Measurements from ENCODE around the gene CYBRD1. TPM values are rescaled to one million over a fixed set of nuclear protein-coding genes. Genes with fewer than 3 reads are reported as not detected.
"Not testable (repeated sequence)": the region's sequence is repeated elsewhere in the genome, so short reads cannot be mapped to it uniquely, and the experiment has no call there.

Gene CYBRD1
- polyA plus RNA-seq, 2 of the 4 experiments (the other 2 are of a cell fraction): 30.5 to 46.6 TPM

DNA sequence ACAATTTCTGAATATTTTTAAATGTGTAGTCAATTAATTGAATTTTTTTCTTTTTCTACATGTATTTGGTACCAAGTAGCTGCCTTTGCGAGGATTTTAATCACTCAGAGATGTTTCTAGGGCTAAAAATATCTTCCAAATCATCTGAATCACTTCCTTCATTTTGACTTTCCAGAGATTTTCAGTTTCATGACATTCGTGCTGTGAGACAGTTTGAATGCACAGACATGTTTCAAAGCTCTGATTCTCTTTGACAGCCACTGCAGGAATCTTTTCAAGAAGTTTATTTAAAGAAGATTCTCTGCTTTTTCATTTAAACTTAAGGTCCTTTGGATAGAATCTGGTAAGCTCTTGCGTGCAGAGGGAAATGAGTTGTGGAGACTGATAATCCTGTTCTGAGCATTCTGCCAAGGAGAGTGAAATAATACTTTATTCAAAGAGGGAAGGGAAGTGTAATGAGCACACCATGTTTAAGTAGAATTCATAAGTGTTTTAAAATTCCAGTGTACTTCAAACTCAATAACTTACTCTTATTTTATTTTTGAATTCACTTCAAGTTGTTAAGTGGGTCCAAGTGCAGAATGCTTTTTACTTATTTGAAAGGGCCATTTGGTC lies 9.7 kb downstream of the CYBRD1 start:
- CTCF ChIA-PET: interaction anchor here (1.2 to 3.4 kb wide), 3 partner anchors 10 to 67 kb away, joined by 3 to 18 read pairs (median 4); no protein-coding TSS in a partner anchor
- H3K4me2 ChIP-seq: no peak overlapping the region
- ATAC-seq (no peak), DNase-seq (ENCODE audit: low read depth in 1 of 2, low spot score in 1 of 2) (no peak), FAIRE-seq (no peak)
- POLR2A ChIA-PET: interaction anchor here (1.3 to 2.0 kb wide), 2 partner anchors 10 to 98 kb away, joined by 3 to 7 read pairs; partner anchors contain the start of genes CYBRD1, DCAF17 and METTL8
- H3K27ac ChIP-seq: no peak overlapping the region
- 93% methylated on average over 3 of the region's 3 CpGs for WGBS (ENCODE audit: missing lambda C conversion rate)
- TF ChIP-seq RARB (CRISPR knock-in tag; IDR thresholded peaks at IDR 0.05): no peak
- TF ChIP-seq ZSCAN20 (CRISPR knock-in tag; IDR thresholded peaks at IDR 0.05): no peak
- no peak for TF ChIP-seq HMGXB4 (CRISPR knock-in tag; IDR thresholded peaks at IDR 0.05; ENCODE audit: borderline replicate concordance)
- H3K4me3 ChIP-seq: no peak overlapping the region
- 0 out of 3 replicates have a peak, but pooled peaks cover 6% of the 10 kb centered on the region for H3K9me3 ChIP-seq
- peaks cover 11% of the 10 kb centered on the region; the same call in 2 of the 3 replicates for H3K4me1 ChIP-seq

- POLR2A ChIA-PET: interaction anchor here (2.1 kb wide), 1 partner anchor 11 kb away, joined by 7 read pairs; the partner anchor contains the start of gene CYBRD1
- Histone ChIP-seq H3K4me2 (no peak overlapping the region), H3K4me1 (peaks cover 11% of the 10 kb centered on the region; the same call in 2 of the 3 replicates), H3K27ac (no peak overlapping the region), H3K4me3 (no peak overlapping the region), H3K9me3 (0 out of 3 replicates have a peak, but pooled peaks cover 6% of the 10 kb centered on the region)
- FAIRE-seq (no peak), DNase-seq (ENCODE audit: low read depth in 1 of 2, low spot score in 1 of 2) (no peak), ATAC-seq (no peak)
- WGBS (ENCODE audit: missing lambda C conversion rate): 94% methylated on average over 1 of the region's 1 CpG
- TF ChIP-seq MAX (IDR thresholded peaks at IDR 0.05) (no peak), CBX8 (IDR thresholded peaks at IDR 0.05) (no peak), ESRRA (IDR thresholded peaks at IDR 0.05; ENCODE audit: borderline replicate concordance, low read length) (no peak), RNF2 (IDR thresholded peaks at IDR 0.05; ENCODE audit: borderline replicate concordance, low read depth) (no peak), GATA3 (IDR thresholded peaks at IDR 0.05; ENCODE audit: borderline replicate concordance) (no peak)
- TF ChIP-seq, protein P1, sequence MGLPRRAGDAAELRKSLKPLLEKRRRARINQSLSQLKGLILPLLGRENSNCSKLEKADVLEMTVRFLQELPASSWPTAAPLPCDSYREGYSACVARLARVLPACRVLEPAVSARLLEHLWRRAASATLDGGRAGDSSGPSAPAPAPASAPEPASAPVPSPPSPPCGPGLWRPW (IDR thresholded peaks at IDR 0.05): no peak
- CTCF ChIA-PET: interaction anchor here (3.4 kb wide), 1 partner anchor 8 kb away, joined by 18 read pairs; no protein-coding TSS in a partner anchor
These were observed 11.1 kb downstream of the CYBRD1 start for GRCh38 chr2:171533331-171533730.

DNA sequence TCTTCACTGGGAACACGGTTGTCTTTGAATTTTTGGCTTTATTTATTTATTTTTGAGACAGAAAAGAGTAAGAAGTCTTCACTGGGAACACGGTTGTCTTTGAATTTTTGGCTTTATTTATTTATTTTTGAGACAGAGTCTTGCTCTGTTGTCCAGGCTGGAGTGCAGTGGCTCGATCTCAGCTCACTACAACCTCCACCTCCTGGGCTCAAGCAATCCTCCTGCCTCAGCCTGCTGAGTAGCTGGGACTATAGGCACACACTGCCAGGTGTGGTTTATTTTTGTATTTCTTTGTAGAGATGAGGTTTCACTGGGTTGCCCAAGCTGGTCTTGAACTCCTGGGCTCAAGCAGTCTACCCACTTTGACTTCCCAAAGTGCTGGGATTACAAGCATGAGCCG lies 13.3 kb downstream of the CYBRD1 start:
- WGBS (ENCODE audit: missing lambda C conversion rate): 68% methylated on average over 4 of the region's 4 CpGs
- DNase-seq (ENCODE audit: low read depth in 1 of 2, low spot score in 1 of 2); H3K27ac ChIP-seq; FAIRE-seq; ATAC-seq; H3K4me3 ChIP-seq; H3K9me3 ChIP-seq; H3K4me2 ChIP-seq: not testable (repeated sequence)
- ChIA-PET POLR2A (interaction anchor here (2.1 kb wide), 1 partner anchor 13 kb away, joined by 7 read pairs; the partner anchor contains the start of gene CYBRD1), CTCF (interaction anchor here (0.6 kb wide), 1 partner anchor 15 kb away, joined by 3 read pairs; no protein-coding TSS in a partner anchor)
- peaks cover 11% of the 10 kb centered on the region; the same call in 2 of the 3 replicates for H3K4me1 ChIP-seq

- Histone ChIP-seq H3K27ac (no peak overlapping the region), H3K4me1 (no peaks in the 10 kb centered on the region), H3K4me3 (no peak overlapping the region), H3K4me2 (no peak overlapping the region), H3K9me3 (no peaks in the 10 kb centered on the region)
- TF ChIP-seq POLR2AphosphoS2 (conservative IDR thresholded peaks at IDR 0.05; ENCODE audit: low read length): no peak
- TF ChIP-seq, protein P2, sequence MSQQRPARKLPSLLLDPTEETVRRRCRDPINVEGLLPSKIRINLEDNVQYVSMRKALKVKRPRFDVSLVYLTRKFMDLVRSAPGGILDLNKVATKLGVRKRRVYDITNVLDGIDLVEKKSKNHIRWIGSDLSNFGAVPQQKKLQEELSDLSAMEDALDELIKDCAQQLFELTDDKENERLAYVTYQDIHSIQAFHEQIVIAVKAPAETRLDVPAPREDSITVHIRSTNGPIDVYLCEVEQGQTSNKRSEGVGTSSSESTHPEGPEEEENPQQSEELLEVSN (IDR thresholded peaks at IDR 0.05; ENCODE audit: borderline replicate concordance, low read depth): no peak
- TF ChIP-seq SREBF2 (IDR thresholded peaks at IDR 0.05): no peak
- no peak for TF ChIP-seq CBX8 (IDR thresholded peaks at IDR 0.05)
- no peak for TF ChIP-seq HEYL (CRISPR knock-in tag; IDR thresholded peaks at IDR 0.05)
- no peak for TF ChIP-seq TP53 (CRISPR knock-in tag; IDR thresholded peaks at IDR 0.05)
- TF ChIP-seq ELK1 (IDR thresholded peaks at IDR 0.05; ENCODE audit: low read depth, low read length): no peak
- no peak for TF ChIP-seq MAFK (IDR thresholded peaks at IDR 0.05; ENCODE audit: partially characterized antibody)
- TF ChIP-seq ESRRA (IDR thresholded peaks at IDR 0.05; ENCODE audit: borderline replicate concordance, low read length): no peak
- TF ChIP-seq NR3C1 (IDR thresholded peaks at IDR 0.05): no peak
- TF ChIP-seq ZNF302 (CRISPR knock-in tag; IDR thresholded peaks at IDR 0.05): no peak
- no peak for FAIRE-seq
- ATAC-seq: no peak
- WGBS (ENCODE audit: missing lambda C conversion rate): 90% methylated on average over 4 of the region's 4 CpGs
- POLR2A ChIA-PET: no interaction called here
- CTCF ChIA-PET: interaction anchor here (2.6 kb wide), 1 partner anchor 9 kb away, joined by 18 read pairs; no protein-coding TSS in a partner anchor
- no peak for DNase-seq (ENCODE audit: low read depth in 1 of 2, low spot score in 1 of 2)
These were observed 18.2 kb downstream of the CYBRD1 start for GRCh38 chr2:171540437-171540836.

Measured in A549 (cell line).